HCT116 (cell line): ENCODE data around the gene LDB2.

Source experiments
- CTCF ChIP-seq, 3 experiments: fragments of 200-600 bp in 1 of 3; sonication (generic) in 1 of 3; IDR thresholded peaks in 2 of 3; conservative IDR thresholded peaks in 1 of 3; 2 replicates each; pipeline ENCODE4 v1.5.1; 2012 to 2017; ENCODE audit warnings: low read depth in 2 of 3, low read length in 2 of 3, antibody characterized with exemption in 1 of 3, borderline replicate concordance in 1 of 3, control low read depth in 1 of 3, mild to moderate bottlenecking in 1 of 3, mixed read lengths in 1 of 3, mixed run types in 1 of 3, moderate library complexity in 1 of 3; ENCODE audit not compliant: insufficient read depth in 1 of 3
- POLR2AphosphoS5 ChIP-seq: IDR thresholded peaks from 2 replicates; pipeline ENCODE4 v1.6.1; 2011; ENCODE audit warnings: mild to moderate bottlenecking, low read depth, low read length, moderate library complexity
- RAD21 ChIP-seq: IDR thresholded peaks from 2 replicates; pipeline ENCODE4 v1.6.1; 2012; ENCODE audit warnings: low read depth, mild to moderate bottlenecking
- ZFX ChIP-seq: fragments of 450-650 bp; IDR thresholded peaks from 2 replicates; pipeline ENCODE4 v1.6.1; 2017
- ZNF274 ChIP-seq: fragments of 200-500 bp; sonication (Bioruptor generic); IDR thresholded peaks from 2 replicates; pipeline ENCODE4 v1.6.1; 2014; ENCODE audit warnings: mild to moderate bottlenecking, low read depth, low read length, inconsistent platforms

- no peak for TF ChIP-seq ZNF274
- no peak for TF ChIP-seq POLR2AphosphoS5
- TF ChIP-seq CTCF (IDR thresholded peaks at IDR 0.05 in 2 of 3, conservative IDR thresholded peaks at IDR 0.05 in 1 of 3; ENCODE audit: borderline replicate concordance in 1 of 3, insufficient read depth in 1 of 3, low read depth in 2 of 3, low read length in 2 of 3) = no peak
- TF ChIP-seq RAD21 = no peak
- no peak for TF ChIP-seq ZFX
Measured at GRCh38 chr4:16715482-16715881, 183.0 kb downstream of the LDB2 start.
